Left lung (tissue), 10 donors: ENCODE measurements around the gene AKT1. TPM values are rescaled to one million over a fixed set of nuclear protein-coding genes. Genes with fewer than 3 reads are reported as not detected.

Experiments used
- ATAC-seq: fragments of 200-7000 bp; cut with Tn5 transposase; one replicate; pipeline ENCODE4 v1.9.1; 2020; ENCODE audit warnings: moderate library complexity
- DNase-seq, 4 donors: peaks; one replicate each; pipeline ENCODE4 v3.0.0-alpha.2; 2013 to 2020
- H3K27ac ChIP-seq, 2 donors: fragments of 200-600 bp; sonication (generic) in 1 of 2; one replicate each; pipeline versions ENCODE4 v1.5.0 to v1.8.0; 2020 to 2021
- H3K27me3 ChIP-seq, 2 donors: fragments of 200-600 bp; sonication (generic) in 1 of 2; one replicate each; pipeline versions ENCODE4 v1.5.0 to v1.8.0; 2020 to 2021
- H3K36me3 ChIP-seq, 2 donors: fragments of 200-600 bp; sonication (generic) in 1 of 2; one replicate each; pipeline versions ENCODE4 v1.5.0 to v1.8.0; 2020 to 2021
- H3K4me1 ChIP-seq, 2 donors: fragments of 200-600 bp; one replicate each; pipeline ENCODE4 v1.8.0; 2021
- H3K4me3 ChIP-seq, 2 donors: fragments of 200-600 bp; sonication (generic) in 1 of 2; one replicate each; pipeline versions ENCODE4 v1.5.0 to v1.8.0; 2020 to 2021; ENCODE audit warnings: mild to moderate bottlenecking in 1 of 2
- H3K9me3 ChIP-seq, 2 donors: fragments of 200-600 bp; sonication (generic) in 1 of 2; one replicate each; pipeline versions ENCODE4 v1.5.0 to v1.8.0; 2020 to 2021
- CTCF ChIP-seq, 2 donors: fragments of 200-600 bp; sonication (generic) in 1 of 2; IDR thresholded peaks; one replicate each; pipeline versions ENCODE4 v1.5.0 to v1.8.0; 2021; ENCODE audit warnings: antibody characterized with exemption in 2 of 2
- intact Hi-C, 2 donors: fragments of 100-400 bp; cut with DNase I; formaldehyde crosslinking; loops; one replicate each; pipeline versions ENCODE4 v1.11.2 to v1.14.2; 2022
- polyA plus RNA-seq, 6 donors: library from polyadenylated mRNA; unstranded; fragments of 120-200 nt; gene quantifications; one replicate each; pipeline ENCODE4 v1.2.1, GENCODE V29; 2013; ENCODE audit not compliant: insufficient read length in 6 of 6
- total RNA-seq, 2 donors: library from RNA; stranded (reverse); fragmentation: NEBNext Ultra II Directional; extraction: Animal tissue kit (Norgen Biotek cat#: 25700); gene quantifications; one replicate each; pipeline ENCODE4 v1.2.1, GENCODE V29; 2021
- donor health status: DM: no; HTN: yes; CAD: no.
- donor health status: DM: no; HTN: no; CAD: no.

AKT1 gene
- total and polyA plus RNA-seq, 8 donors = 144 to 214 (median 173) TPM

GRCh38 chr14:104771374-104771773 lies 24.2 kb downstream of the AKT1 start:
- peaks cover 0 to 69% of the 10 kb centered on the region in 2 donors for H3K36me3 ChIP-seq
- DNase-seq (peak in 1 of 4 donors; percentile 51), ATAC-seq (no peak)

GRCh38 chr14:104770851-104771272 lies 24.7 kb downstream of the AKT1 start:
- Histone ChIP-seq H3K4me3 (no peak overlapping the region), H3K27me3 (no peaks in the 10 kb centered on the region), H3K9me3 (peaks cover 0 to 5% of the 10 kb centered on the region in 2 donors), H3K36me3 (peaks cover 0 to 64% of the 10 kb centered on the region in 2 donors), H3K4me1 (peaks cover 9 to 10% of the 10 kb centered on the region in 2 donors), H3K27ac (no peak overlapping the region)
- TF ChIP-seq CTCF (IDR thresholded peaks at IDR 0.05) = peak; percentile 19 to 43
- DNase-seq (peak in 1 of 4 donors; percentile 66), ATAC-seq (no peak)
- intact Hi-C loops = no loop called here

More at GRCh38 chr14:104771374-104771773, 24.2 kb downstream of the AKT1 start:
- no peaks in the 10 kb centered on the region for H3K27me3 ChIP-seq
- H3K4me1 ChIP-seq = peaks cover 9 to 10% of the 10 kb centered on the region in 2 donors
- TF ChIP-seq CTCF (IDR thresholded peaks at IDR 0.05) = no peak
- intact Hi-C loops = no loop called here
- H3K4me3 ChIP-seq = no peak overlapping the region
- peaks cover 0 to 5% of the 10 kb centered on the region in 2 donors for H3K9me3 ChIP-seq
- no peak overlapping the region for H3K27ac ChIP-seq

GRCh38 chr14:104770072-104770579 lies 25.4 kb downstream of the AKT1 start:
- Histone ChIP-seq H3K27ac (no peak overlapping the region), H3K4me3 (no peak overlapping the region), H3K9me3 (peaks cover 0 to 5% of the 10 kb centered on the region in 2 donors), H3K27me3 (no peaks in the 10 kb centered on the region), H3K36me3 (peaks cover 0 to 58% of the 10 kb centered on the region in 2 donors), H3K4me1 (peaks cover 9 to 10% of the 10 kb centered on the region in 2 donors)
- ATAC-seq (no peak), DNase-seq (peak in 1 of 4 donors; percentile 78)
- intact Hi-C loops = no loop called here
- no peak for TF ChIP-seq CTCF (IDR thresholded peaks at IDR 0.05)

- peak in 1 of 4 donors; percentile 62 for DNase-seq
- Histone ChIP-seq H3K4me3 (no peak overlapping the region), H3K27me3 (no peaks in the 10 kb centered on the region), H3K27ac (no peak overlapping the region), H3K9me3 (peaks cover 0 to 5% of the 10 kb centered on the region in 2 donors), H3K36me3 (peaks cover 0 to 51% of the 10 kb centered on the region in 2 donors), H3K4me1 (peaks cover 9 to 10% of the 10 kb centered on the region in 2 donors)
- no peak for TF ChIP-seq CTCF (IDR thresholded peaks at IDR 0.05)
- intact Hi-C loops = no loop called here
- ATAC-seq = no peak
Observed at GRCh38 chr14:104769324-104770071, 26.1 kb downstream of the AKT1 start.
